Central memory CD4-positive, alpha-beta T cell (primary cell): Measurements from ENCODE around the gene PRPF40B.
A peak's percentile ranks its signal among the peaks of the same experiment; 100 is the strongest.

ENCODE experiments used
- DNase-seq: peaks from one replicate; pipeline ENCODE4 v3.0.0; 2022

The PRPF40B gene

DNA sequence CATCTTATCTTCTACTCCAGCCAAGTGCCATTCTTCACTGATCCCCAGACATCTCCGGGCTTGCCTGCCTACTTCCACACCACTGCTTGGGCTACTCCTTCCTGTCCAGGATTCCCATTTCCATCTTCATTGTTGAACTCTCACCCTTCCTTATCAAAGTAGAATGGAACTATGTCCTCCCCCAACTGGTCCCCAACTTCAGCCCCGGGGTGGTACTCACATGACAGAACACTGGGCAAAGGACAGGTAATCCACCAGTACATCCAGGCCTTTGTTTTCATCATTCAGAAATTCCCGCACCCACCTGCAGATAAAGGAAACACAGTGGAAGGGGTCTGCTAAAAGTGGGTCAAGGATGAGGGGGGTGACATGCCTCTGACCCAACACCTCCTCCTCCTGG, 38.4 kb downstream of the PRPF40B start:
- DNase-seq, result no peak

DNA sequence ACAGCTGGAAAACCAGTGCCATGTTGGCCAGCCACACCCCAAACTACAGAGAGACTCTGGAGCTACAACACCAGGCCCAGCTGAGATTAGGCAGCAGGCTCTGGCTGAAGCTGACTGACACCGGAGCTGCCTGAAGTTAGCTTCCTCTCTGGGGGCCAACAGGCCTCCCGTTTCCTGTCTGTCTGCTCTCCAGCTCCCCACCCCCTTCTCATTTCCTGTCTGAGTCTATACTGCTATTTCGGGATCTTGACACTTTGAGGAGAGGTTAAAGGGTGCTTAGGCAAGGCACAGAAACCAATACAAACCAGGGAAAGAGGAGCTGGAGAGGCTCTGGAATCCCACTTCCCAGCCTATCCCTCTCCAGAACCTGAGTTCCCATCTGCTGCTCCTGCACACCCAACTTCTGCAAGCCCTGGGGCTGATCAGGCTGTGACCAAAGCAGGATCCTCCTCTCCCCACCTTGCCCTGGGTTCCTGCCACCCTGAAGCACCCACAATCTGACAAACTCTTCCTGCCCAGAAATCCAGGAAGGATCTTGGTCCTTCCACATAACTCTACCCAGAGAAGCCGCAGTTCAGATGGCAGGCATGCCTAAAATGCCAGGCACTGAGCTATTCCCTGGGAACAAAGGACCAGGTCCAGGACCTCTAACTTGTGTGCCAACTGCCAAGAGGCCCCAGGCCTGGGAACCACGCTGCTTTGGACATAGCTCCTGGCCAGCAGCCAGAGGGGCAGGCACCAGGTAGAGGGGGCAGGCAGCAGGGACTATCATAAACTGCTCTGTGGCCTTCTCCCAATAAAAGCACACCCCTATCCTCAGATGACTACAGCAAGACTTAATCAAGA, 39.9 kb downstream of the PRPF40B start:
- DNase-seq, result peak; percentile 84

DNA sequence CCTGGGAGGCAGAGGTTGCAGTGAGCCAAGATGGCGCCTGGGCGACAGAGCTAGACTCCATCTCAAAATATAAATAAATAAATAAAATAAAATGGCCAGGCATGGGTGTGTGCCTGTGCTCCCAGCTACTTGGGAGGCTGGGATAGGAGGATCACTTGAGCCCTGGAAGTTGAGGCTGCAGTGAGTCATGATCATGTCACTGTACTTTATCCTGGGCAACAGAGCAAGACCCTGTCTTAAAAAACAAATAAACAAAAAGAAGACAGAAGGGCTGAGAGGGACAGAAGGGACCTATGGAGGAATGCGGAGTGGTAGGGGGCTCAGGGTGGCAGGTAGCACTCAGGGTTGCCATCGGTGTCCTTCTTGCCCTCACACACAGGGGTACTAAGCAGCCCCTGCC, 40.8 kb downstream of the PRPF40B start:
- DNase-seq, result no peak

DNA sequence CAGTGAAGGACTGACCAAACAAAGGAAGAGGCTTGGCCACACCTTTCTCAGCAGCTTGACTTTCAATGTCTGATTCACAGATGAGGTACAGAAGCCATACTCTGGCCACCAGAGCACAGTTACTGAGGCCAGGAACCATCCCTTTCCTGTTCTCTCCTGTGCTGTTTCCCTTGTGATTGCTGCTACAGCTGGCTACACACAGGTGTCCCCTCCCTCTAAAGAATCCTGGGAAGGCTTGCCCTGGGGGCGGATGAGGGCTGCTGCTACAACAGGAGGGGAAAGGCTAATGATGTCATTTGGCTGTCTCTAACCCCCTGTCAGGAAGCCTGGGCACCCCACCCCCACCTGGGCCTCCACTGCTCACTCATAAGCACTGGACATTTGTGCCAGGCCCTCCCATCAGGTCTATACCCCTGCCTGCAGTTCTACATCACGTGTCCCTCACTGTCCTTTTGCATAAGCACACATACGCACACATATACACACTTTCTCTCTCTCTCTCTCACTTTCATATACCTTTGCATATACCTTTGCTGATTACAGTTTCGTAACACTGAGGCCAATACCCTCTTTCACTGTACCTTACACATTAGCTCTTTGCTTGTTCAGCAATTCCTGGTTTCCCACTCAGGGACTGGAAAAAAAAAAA, 41.4 kb downstream of the PRPF40B start:
- no peak for DNase-seq

DNA sequence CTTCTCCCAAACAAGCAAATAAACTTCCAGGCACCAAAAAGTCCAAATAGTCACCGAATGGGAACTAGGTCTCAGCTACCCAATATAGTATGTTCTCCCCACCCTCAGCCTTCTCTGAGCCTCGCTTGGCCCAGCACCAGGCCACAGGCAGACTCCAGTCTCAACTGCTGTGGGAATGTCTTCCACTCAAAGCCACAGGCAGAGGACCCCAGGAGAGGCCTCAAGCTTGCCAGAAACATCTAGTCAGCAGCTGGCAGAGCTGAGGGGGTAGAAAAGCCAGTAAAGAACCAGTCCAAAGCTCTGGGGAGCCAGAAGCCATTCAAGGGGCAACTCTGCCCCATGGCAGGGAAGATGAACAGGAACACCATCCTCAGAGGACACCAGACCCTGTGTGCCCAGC, 42.0 kb downstream of the PRPF40B start:
- no peak for DNase-seq

DNA sequence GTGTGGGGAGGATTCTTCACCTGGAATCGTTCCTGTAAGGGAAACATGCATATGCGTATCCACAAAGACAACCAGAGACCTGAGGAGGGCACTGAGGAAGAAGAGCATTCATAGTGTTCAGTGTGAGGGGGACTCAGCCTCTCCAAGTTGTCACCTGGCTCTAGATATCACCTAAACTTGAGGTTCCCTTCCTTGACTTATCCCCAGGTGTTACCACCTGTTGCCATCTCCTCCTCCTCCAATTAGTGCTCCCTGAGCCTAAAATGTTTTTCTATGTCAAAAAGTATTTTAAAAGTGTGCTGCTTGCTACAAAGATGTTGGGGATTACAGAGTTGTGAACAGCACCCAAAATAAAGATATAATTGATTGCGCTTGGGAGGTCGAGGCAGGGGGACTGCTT, 42.8 kb downstream of the PRPF40B start:
- DNase-seq, result no peak

DNA sequence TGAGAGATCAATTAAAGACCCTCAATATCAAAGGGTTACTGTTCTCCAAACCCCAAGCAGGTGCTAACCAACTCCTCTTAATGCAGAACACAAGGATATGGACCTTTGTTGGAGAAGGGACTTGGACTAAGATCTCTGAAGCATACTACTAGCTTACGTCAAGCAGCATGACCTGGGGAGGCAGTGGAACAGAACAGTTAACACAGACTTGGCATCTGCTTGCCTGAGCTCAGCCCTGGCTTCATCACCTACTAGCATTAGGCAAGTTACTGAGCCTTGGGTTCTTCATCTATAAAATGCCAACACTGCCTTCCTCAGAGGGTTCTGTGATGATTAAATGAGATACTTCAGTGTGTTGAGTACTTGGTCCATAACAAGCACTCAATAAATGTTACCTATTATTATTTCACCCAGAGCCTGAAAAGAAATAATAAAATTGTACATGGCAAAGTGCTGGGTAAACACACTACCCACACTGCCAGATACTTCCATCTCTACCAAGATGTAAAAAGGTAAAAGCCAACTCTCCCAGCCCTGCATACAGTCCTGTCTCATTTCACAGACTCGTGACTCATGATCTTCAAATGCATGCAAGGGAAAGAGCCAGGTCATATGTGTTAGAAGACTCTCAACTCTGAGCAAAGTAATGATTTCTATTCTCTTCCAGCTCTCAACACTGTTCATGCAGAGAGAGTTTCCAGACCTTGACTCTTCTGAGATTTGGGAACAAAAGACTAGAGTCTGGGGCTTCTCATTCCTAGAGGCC, 44.1 kb downstream of the PRPF40B start:
- DNase-seq, result no peak

DNA sequence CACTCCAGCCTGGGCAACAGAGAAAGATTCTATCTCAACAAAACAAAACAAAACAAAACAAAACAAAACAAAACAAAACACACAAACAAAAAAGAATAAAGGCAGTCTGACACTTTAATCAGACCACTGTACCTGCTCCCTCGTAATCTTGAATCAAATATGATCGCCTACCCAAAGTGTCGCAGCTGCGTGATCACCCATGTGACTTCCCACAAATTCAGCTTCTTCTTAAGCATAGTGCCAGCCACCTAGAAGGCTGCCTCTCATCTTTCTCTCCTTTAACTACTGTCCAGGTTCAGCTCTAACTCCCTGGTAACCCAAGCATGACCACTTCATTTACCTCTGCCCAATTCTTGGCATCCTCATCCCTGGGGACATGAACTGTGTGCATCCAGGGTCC, 46.4 kb downstream of the PRPF40B start:
- no peak for DNase-seq

DNA sequence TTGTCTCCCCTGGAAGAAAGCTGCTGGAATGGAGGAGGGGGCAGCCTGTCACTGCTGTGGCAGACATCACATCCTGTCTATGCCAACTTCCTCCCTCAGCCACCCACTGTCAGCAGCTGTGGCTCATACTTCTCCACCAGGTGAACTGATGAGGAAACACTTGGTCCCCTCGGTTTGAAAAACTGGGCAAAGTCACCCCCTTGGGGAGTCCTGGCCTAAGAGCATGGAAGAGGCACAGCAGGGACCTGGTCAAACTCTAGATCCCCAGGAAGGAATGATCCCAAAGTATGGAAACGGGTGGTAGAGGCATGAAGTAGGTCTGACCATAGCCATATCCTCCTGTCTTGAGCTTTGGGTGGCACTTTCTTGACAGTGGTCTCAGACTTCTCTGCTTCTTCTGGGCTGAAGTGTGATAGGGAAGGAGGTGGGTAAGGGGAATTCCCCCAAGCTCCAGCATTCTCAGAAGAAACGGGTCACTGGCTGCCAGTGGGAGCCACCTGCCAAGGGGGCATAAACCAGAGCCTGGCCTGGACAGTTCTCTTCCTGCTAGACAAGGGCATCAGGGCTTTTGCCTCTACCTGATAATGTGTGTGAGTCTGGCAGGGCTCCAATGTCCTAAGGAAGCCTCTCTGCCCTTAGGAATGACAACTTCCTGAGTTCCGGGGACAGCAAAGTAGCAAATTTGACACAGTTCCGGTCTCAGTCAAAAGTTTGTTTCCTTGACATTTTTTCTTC, 47.8 kb downstream of the PRPF40B start:
- DNase-seq, result peak; percentile 74

DNA sequence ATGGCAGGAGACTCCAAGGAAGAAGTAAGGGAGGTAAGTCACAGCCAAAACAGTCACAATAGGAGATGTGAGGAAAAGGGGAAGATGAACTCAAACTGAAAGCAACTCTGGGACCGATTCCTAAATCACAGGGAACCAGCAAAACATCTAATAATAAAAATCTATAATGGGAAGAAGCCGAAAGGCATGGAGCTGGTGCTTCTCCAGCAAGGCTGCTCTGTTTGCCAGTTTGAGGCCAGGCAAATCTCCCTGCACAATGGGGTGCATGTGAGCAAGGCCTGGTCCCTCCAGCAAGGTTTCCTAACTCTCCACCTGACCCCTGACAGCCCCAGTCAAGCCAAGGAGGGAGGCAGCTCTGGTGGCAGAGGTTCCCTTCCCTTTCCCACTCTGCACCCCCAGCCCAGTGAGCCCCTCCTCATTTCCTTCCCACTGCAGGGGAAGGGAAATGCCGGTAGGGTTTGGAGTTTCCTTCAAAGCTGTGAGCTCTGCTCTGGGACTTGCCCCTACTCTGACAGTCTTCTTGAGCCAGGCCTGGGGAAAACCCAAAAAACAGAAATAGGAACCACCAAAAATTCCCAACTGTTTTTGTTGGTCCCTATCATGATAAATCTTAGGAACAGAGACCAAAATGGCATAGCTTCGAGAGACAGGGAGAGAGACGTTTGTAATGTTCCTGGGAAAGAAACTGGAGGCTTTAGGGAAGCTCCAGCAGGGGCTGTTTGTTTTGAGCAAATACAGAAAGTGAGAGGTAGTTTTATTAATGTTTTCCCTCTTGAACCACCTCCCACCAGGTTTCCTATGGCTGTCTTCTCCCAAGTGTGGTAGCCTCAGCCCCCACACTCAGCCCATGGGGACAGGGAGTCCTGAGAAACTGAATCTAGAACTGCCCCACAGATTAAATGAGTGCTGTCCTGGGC, 49.2 kb downstream of the PRPF40B start:
- DNase-seq, result no peak

DNA sequence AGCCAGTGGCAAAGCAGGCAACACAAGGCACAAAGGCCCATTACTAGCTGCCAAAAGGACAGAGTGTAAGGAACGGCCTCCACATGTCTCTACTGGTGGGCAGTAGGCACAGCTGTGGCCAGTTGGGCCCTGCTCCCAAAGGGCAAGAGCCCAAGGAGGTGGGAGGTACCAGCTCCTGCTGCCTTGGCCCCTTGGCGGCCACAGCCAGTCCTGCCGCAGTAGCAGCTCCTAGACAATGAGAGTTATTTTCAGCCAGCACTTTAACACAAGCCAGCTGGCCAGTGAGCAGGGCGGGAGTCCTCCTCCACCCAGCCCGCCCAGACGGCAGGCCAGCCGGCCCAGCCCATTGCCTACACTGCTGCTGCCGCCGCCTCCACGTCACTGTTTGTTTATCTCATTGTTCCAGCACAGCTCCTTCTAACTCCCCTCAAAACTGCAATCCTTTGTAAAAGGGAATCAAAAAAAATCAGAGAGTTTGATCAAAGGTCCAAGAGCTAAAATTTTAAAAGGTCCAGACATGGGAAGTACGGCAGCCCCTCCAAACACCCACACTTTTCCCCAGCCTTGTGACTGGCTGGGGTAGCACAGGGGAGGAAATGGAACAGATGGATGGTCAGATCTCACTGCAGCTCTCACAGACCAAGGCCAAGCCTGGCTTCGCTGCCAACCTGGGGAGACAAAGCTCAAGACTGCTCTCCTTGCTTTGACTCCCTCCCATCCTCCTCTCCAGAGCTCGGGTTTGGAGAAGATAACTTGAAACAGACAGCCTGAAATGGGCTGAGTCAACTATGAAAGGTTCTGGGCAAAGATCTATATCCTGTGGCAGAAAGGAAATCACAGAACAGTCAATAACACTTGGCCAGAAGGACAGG, 50.3 kb downstream of the PRPF40B start:
- peak; percentile 10 for DNase-seq

DNA sequence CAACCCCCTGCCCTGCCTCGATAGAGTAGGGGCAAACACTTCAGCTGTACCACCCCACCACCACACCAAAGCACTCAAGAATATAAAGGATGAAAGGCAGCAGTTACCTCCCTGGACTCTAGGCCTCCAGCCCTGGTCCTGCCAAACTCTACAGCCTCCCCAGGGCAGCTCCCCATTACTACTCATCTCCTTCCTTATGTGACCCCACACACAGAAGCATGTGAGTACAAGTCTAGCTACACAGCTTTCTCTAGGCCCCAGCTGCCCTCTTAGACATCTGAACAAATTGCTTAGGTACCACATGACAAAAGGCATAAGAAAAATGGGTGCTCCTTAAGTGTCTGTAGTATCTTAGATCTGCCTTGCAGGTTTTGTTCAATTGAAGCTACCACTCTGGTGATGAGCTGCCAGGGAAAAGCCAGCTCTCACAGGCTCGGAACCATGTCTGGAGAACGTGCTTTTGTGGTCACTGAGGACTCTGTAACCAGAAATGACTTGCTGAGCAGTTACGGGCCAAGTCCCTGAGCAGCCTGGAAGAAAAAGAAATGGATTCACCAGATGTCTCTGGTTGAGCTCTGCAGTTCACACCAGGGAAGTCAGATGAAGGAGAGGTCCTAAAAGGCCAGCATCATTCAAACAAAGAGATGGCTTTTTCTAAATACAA, 51.1 kb downstream of the PRPF40B start:
- no peak for DNase-seq

DNA sequence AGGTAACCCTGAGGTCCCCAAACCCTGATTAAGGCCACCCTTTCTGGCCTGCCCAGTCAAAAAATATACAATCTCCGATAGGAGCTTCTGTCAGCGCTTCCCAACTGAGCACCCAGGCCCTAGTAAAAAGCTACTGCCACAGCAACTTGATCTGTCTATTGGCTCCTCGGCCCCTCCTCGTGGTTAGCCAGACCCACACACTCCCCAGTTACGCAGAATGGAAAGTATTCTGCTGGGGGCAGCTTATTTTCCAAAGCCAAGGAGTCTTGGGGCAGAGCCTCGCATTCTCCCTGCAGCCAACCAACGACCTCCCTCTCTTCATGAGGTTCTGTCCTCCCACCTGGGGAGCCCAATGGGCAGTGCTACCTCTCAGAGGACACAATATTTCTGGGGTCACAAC, 51.8 kb downstream of the PRPF40B start:
- no peak for DNase-seq

DNA sequence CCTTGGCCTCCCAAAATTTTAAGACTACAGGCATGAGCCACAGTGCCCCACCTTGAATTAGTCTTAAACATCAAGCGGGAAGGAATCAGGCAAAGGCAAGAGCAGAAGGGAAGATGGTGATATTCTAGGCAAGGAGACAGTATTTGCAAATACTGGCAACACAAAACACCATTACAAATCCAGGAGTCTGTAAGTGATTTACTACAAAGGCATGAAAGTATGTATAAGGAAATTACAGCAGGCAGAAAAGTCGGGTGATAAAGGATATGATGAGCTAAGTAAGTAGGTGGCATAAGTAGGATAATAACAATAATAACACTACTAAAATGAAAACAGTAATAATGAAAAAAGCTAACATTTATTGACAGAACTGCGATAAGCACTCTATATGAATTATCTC, 55.4 kb downstream of the PRPF40B start:
- no peak for DNase-seq

DNA sequence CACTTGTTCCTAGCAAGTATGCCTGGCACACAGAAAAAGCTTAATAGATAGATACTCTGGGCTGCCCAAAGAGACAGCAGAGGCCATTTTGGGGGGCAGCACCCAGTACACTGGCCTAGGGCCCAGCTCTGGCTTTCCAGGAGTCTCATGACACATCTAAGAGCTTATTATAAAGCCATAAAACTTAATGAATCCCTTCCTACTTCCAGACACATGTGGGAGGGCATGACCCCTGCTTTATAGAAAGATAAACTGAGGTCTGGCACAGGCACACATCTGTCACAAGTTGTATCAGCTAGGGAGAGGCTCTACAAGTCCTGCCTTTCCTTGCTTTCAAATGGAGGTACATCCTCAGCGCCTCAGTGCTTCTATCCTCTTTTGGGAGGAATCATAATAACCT, 56.7 kb downstream of the PRPF40B start:
- DNase-seq, result no peak

DNA sequence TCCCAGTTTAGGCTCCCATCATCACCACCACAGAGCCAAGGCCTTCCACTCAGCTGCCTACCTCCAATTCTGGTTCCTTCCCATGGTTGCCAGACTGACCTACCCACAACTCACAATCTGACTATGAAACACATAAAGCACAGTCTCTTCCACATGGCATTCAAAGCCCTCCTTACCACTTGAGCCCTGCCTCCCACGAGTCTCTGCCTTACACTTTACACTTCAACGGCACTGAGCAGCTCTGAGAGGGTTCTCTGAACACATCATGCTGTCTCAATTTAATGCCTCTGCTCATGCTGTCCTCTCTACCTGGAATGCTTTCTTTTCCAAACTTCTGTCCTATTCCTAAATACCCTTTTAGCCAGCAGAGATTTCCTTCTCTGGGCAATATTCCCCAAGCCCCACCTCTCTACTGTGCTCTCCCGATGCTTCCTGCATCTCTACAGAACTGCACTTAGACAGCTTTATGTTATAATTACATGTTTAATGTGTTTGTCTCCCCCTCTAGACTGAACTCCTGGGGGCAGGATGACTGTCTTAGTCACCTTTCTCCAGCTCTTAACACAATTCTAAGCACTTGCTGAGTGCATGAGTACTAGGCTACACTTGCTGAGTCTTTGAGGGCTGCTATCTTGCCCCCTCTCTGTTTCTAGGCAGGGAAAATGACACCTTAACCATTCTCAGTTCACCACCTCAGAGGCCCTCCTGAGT, 60.4 kb downstream of the PRPF40B start:
- no peak for DNase-seq

DNA sequence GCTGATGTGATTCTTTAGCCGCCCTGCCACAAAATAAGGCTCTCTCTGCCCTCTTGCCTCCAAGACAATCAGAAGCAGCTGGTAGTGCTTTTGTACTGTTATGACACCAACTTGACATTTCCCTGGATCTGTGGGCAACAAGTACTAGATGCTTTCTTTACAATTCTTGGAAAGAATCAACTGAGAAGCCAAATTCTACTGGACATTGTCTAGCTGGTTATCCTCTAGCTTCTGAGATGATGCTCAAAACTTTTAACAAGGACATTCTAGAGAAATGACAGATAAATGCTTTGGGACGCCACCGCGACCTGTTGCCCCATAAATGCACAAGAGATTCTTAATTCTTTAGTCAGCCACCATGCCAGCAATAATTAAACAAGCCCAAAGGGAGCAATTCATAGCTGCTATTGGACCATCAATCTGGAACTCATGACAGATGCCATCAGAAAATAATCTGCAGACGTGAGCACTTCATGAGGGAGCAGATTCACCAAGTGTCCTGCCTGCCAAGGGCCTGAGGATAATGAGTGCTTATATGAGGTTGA, 61.0 kb downstream of the PRPF40B start:
- no peak for DNase-seq

DNA sequence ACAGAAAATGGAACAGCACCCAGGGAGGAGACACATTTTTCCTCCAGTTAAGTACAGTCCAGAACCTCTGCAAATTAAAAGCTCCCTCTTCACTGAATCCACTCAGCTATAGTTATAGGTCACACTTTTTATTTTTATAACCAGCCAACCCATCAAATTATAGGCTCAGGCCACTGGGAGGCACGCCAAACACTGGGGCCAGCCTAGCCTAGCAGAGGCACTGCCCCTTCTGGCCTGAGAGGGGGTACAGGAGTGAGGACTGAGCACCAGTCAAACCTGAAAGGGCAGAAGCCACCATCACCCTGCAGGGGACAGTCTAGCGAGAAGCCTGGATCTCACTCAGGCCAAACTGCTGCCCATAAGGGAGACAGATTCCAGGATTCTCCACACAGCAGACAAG, 64.6 kb downstream of the PRPF40B start:
- no peak for DNase-seq

DNA sequence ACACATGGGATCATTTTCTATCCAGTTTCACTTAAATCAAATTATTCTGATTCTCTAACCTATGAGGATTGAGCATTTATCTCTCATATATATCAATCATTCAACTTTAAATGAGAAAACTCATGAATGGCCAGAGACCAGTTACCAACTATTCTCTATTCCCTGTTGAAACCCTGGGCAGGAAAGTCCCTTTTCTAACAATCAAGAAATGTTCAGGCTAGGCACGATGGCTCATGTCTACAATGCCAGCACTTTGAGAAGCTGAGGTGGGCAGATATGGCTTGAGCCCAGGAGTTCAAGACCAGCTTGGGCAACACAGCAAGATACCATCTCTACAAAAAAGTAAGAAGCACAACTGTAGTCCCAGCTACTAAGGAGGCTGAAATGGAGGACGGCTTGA, 65.9 kb downstream of the PRPF40B start:
- no peak for DNase-seq
